ENCODE data around the gene NFS1.
A peak's percentile ranks its signal among the peaks of the same experiment; 100 is the strongest.
"Not testable (repeated sequence)": the region's sequence is repeated elsewhere in the genome, so short reads cannot be mapped to it uniquely, and the experiment has no call there.

NFS1 gene

GRCh38 chr20:35706591-35707529, 7.7 kb upstream of the NFS1 start:
- ATAC-seq (replicated peaks); H3K27ac Mint-ChIP-seq; H3K9me3 Mint-ChIP-seq; H3K4me3 Mint-ChIP-seq; DNase-seq; H3K27me3 Mint-ChIP-seq: not testable (repeated sequence)
- peaks cover 6 to 13% of the 10 kb centered on the region in 2 donors for H3K4me1 Mint-ChIP-seq
- peaks cover 29 to 39% of the 10 kb centered on the region in 2 donors for H3K36me3 Mint-ChIP-seq

- not testable (repeated sequence) for H3K4me3 Mint-ChIP-seq
Observed at GRCh38 chr20:35705894-35706293, 6.7 kb upstream of the NFS1 start.

GRCh38 chr20:35704514-35705261, 5.5 kb upstream of the NFS1 start:
- Mint-ChIP-seq H3K36me3 (peaks cover 26 to 41% of the 10 kb centered on the region in 2 donors), H3K27ac (no peak overlapping the region), H3K27me3 (no peaks in the 10 kb centered on the region), H3K4me3 (no peak overlapping the region), H3K4me1 (peaks cover 11 to 20% of the 10 kb centered on the region in 2 donors), H3K9me3 (no peaks in the 10 kb centered on the region)
- no peak for DNase-seq
- no peak for ATAC-seq (replicated peaks)

More at GRCh38 chr20:35705894-35706293, 6.7 kb upstream of the NFS1 start:
- Mint-ChIP-seq H3K27ac (peak overlapping the region; percentile 80), H3K36me3 (peaks cover 25 to 41% of the 10 kb centered on the region in 2 donors)
- H3K27me3 Mint-ChIP-seq; H3K9me3 Mint-ChIP-seq; H3K4me1 Mint-ChIP-seq; DNase-seq; ATAC-seq (replicated peaks): not testable (repeated sequence)

- H3K4me1 Mint-ChIP-seq = peaks cover 15 to 23% of the 10 kb centered on the region in 2 donors
- H3K4me3 Mint-ChIP-seq = no peak overlapping the region
- H3K27ac Mint-ChIP-seq = peak overlapping the region; percentile 79
- no peaks in the 10 kb centered on the region for H3K27me3 Mint-ChIP-seq
- H3K36me3 Mint-ChIP-seq = peaks cover 25 to 48% of the 10 kb centered on the region in 2 donors
- DNase-seq (no peak), ATAC-seq (replicated peaks) (no peak)
- H3K9me3 Mint-ChIP-seq = no peaks in the 10 kb centered on the region
Observed at GRCh38 chr20:35702824-35703695, 3.9 kb upstream of the NFS1 start.

GRCh38 chr20:35702051-35702823, 3.1 kb upstream of the NFS1 start:
- no peaks in the 10 kb centered on the region for H3K27me3 Mint-ChIP-seq
- H3K4me3 Mint-ChIP-seq = no peak overlapping the region
- H3K4me1 Mint-ChIP-seq = peaks cover 22 to 32% of the 10 kb centered on the region in 2 donors
- no peaks in the 10 kb centered on the region for H3K9me3 Mint-ChIP-seq
- ATAC-seq (replicated peaks) (no peak), DNase-seq (no peak)
- peak overlapping the region; percentile 79 for H3K27ac Mint-ChIP-seq
- H3K36me3 Mint-ChIP-seq = peaks cover 29 to 56% of the 10 kb centered on the region in 2 donors

GRCh38 chr20:35700625-35701148, 1.5 kb upstream of the NFS1 start:
- ATAC-seq (replicated peaks) = no peak
- Mint-ChIP-seq H3K36me3 (peaks cover 31 to 59% of the 10 kb centered on the region in 2 donors), H3K27ac (peak overlapping the region; percentile 100), H3K9me3 (no peaks in the 10 kb centered on the region), H3K27me3 (no peaks in the 10 kb centered on the region), H3K4me1 (peaks cover 20 to 33% of the 10 kb centered on the region in 2 donors), H3K4me3 (peak overlapping the region; percentile 95 to 99)
- no peak for DNase-seq

GRCh38 chr20:35699957-35700624, 939 bp upstream of the NFS1 start:
- H3K4me3 Mint-ChIP-seq = peak overlapping the region; percentile 95 to 99
- peaks cover 22 to 33% of the 10 kb centered on the region in 2 donors for H3K4me1 Mint-ChIP-seq
- H3K36me3 Mint-ChIP-seq = peaks cover 34 to 64% of the 10 kb centered on the region in 2 donors
- ATAC-seq (replicated peaks) (no peak), DNase-seq (no peak)
- H3K27me3 Mint-ChIP-seq = no peaks in the 10 kb centered on the region
- peak overlapping the region; percentile 100 for H3K27ac Mint-ChIP-seq
- H3K9me3 Mint-ChIP-seq = no peaks in the 10 kb centered on the region

- H3K36me3 Mint-ChIP-seq = peaks cover 23 to 51% of the 10 kb centered on the region in 2 donors
Observed at GRCh38 chr20:35698298-35699126, 640 bp downstream of the NFS1 start.

GRCh38 chr20:35697696-35698297, 1.4 kb downstream of the NFS1 start:
- no peak for DNase-seq
- Mint-ChIP-seq H3K9me3 (no peaks in the 10 kb centered on the region), H3K27me3 (no peaks in the 10 kb centered on the region), H3K4me3 (peak overlapping the region; percentile 95 to 99), H3K4me1 (peaks cover 22 to 33% of the 10 kb centered on the region in 2 donors), H3K27ac (peak overlapping the region; percentile 98), H3K36me3 (peaks cover 22 to 46% of the 10 kb centered on the region in 2 donors)
- ATAC-seq (replicated peaks) = no peak

More at GRCh38 chr20:35698298-35699126, 640 bp downstream of the NFS1 start:
- Mint-ChIP-seq H3K27me3 (no peaks in the 10 kb centered on the region), H3K4me3 (peak overlapping the region; percentile 95 to 99), H3K27ac (peak overlapping the region; percentile 98), H3K9me3 (no peaks in the 10 kb centered on the region), H3K4me1 (peaks cover 22 to 33% of the 10 kb centered on the region in 2 donors)
- DNase-seq = no peak
- peak; percentile 62 to 69 for ATAC-seq (replicated peaks)

GRCh38 chr20:35695978-35696377, 3.2 kb downstream of the NFS1 start:
- Mint-ChIP-seq H3K4me3 (no peak overlapping the region), H3K27me3 (no peaks in the 10 kb centered on the region), H3K4me1 (peaks cover 22 to 32% of the 10 kb centered on the region in 2 donors), H3K27ac (no peak overlapping the region), H3K36me3 (peaks cover 22 to 35% of the 10 kb centered on the region in 2 donors), H3K9me3 (no peaks in the 10 kb centered on the region)
- no peak for ATAC-seq (replicated peaks)
- no peak for DNase-seq

GRCh38 chr20:35695245-35695749, 3.9 kb downstream of the NFS1 start:
- Mint-ChIP-seq H3K9me3 (no peaks in the 10 kb centered on the region), H3K27me3 (no peaks in the 10 kb centered on the region), H3K36me3 (peaks cover 27 to 39% of the 10 kb centered on the region in 2 donors), H3K27ac (no peak overlapping the region), H3K4me1 (peaks cover 19 to 25% of the 10 kb centered on the region in 2 donors), H3K4me3 (no peak overlapping the region)
- DNase-seq = no peak
- ATAC-seq (replicated peaks) = no peak

Measured in stimulated activated naive B cell treated with anti-CD40 and anti-IgM and Interleukin-4, amounts not matched to agents 10 μg/mL and 1 μg/mL and 100 μg/mL, for 72 hours (primary cell).